ENCODE measurements around the gene KRT7.
A peak's percentile ranks its signal among the peaks of the same experiment; 100 is the strongest.

Gene KRT7

DNA sequence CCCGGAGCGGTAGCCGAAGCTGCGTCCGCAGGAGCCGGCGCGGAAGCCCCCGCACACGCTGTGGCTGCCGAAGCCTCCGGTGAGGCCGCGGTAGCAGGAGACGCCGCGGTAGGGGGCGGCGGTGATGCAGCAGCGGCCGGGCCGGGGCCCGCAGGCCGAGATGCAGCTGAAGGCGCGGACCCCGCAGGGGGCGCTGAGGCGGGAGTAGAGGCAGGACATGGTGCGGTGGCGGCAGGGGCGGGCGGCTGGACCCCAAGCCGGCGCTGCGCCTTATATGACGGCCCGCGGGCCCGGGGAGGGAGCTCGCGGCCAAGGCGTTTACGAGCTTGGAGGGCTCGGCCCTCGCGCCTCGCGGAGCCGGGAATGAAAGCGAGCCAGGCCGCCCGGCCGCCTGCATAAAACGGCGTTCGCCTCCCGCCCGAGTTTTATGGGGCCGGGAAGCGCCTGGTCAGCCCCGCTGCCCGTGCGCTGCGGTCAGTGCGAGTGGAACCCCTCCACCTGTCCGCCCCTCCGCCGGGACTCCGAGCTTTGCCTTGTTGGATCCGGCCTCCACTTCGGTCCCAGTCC, 25.4 kb downstream of the KRT7 start:
- DNase-seq: no peak

DNA sequence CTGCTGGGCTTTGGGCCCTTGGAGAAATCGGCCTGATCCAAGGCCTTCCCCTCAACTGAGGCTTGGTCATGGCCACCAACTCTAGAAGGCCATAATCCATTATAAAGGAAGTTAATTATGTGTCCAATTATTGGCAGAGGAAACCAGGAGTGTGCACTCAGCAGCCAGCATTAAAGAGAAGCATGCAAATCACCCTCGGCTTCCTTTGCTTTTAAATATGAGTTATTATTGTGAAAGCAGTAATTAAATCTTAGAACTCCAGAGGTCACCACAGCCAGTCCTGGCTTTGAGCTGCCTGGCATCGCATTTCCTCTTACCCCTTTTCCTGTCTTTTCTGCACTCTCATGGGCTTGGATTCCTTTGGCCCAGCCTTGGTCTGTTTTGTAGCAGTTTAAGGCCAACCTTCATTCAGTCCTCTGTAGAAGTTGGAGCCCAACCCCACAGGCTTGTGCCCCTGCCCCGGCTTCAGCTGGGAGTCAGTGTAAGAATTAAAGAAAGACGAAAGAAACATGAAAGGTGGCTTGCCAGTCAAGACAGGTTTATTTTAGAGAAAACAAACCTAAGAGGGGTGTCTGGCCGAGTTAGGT, 26.7 kb downstream of the KRT7 start:
- no peak for DNase-seq

DNA sequence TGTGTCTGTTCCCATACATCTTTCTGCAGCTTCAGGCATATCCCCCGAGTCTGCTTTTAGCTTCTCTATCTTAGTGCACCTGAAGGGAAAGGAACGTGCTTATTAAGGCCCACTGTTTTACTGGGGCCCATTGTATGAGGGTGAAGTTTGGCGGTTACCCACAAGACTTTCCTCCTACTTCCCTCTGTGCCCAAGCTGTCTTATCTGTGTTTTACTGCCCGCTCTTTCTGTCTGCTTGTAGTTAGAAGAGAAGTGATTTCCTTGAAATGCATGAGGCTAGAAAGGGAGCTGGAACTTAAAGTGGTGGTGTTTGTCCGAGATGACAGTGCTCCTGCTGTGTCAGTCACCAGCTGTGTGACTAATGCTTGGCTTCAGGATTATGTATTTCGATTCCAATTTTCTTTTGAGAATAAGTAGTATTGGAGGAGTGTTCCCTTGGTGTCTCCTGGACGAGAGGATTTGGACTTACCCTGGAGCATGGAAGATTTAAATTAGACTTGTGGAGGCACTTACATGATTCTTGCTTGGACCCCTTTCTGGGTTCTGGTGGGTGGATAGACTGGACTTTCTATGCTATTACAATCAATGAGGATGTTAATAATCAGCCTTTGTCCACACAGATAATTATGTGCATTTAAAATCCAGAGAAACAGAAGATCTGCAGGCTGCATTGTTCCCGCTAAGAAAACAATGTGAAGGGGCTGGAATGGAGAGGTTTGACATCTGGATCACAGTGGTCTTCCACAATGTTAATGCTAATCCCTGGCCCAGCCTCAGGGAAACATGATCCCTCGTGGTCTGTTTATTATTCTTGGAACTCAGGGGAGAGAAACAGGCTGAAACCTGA, 27.5 kb downstream of the KRT7 start:
- DNase-seq: no peak

DNA sequence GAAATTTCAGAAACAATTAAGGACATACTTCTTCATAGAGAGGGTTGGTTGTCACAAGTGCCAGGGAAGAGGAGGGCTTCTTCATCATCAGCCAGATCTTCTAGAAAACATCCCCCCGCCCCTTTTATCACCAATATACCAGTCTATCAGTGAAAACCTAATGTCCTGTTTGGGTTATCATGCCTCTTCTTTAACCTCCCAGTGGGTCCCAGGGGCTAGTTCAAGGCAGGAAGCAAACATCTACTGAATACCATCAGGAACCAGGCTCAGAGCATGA, 28.1 kb downstream of the KRT7 start:
- DNase-seq: no peak

DNA sequence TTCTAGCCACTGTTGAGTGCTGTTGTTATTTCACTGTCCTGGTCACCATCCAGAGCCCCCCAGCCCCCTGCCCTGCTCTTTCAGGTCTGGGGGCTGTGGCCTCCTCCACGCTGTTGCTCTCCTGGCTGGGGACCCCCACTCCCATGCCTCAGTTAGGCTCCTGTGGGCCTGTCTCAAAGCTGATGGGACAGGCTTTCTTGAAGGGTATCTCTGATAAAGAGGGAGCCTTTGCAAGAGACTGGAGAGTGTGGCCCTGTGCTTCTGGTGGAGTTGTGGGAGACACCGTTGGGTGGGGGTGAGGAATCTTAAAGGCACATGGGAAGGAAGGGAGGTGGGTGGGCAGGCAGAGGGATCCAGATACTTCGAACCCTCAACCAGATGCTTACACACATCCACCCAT, 29.2 kb downstream of the KRT7 start:
- DNase-seq: no peak

DNA sequence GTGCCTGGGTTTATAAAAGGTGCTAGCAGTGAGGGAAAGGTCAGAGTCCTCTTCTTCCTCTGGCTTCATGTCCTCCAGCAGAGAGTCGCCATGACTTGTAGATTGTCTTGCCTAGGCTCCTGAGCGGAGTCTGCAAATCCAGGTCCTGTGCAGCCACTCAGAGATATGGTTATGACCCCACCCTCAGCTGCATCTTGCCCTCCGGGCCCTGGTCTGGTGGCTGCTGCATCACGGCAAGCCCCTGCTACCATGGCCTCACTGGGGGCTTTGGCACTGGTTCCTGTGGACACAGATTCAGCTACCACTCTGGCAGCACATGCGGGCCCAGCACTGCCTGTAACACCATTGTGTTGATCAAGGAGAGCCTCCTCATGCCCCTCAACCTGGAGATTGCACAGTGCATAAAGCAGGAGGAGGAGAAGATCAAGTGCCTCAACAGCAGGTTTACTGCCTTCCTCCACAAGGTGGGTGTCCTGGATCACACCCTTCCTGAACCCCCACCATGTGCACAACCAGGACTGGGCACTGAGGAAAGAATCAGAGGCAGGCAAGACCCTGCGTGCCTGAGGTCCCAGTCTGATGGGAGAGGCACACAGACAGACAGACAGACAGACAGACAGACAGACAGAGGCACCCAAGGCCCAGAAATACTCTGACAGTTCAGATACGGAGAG, 30.9 kb downstream of the KRT7 start:
- DNase-seq: no peak

DNA sequence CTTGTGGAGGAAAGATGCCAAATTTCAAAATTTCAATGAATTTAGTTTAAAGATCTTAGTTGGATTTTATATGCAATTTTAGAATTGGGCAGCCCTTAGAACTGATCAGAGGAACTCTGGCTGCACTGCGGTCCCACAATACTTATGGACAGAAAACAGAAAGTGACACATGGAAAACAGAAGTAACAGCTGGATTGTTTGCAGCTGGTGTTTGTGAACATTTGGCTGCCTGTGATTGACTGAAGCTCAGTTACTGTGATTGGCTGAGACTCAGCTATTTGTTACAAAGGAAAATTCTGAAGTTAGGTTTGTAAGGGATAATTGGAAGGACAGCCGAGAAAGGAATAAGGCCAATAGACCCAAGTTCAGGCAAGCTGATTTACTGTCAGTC, 31.4 kb downstream of the KRT7 start:
- DNase-seq: no peak

DNA sequence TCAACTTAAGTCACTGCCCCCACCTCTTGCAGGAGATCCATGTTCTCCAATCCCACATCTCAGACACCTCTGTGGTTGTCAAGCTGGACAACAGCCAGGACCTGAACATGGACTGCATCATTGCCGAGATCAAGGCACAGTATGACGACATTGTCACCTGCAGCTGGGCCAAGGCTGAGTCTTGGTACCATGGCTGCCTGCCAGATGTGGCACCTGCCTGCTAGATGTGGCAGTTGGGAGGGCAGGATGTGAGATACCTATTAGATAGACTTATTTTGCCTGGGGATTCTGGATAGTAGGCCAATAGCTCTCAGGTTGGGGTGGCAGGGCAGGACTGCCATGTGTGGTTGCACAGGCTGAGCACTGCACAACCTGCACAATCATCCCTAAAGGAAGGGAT, 33.5 kb downstream of the KRT7 start:
- DNase-seq: no peak

DNA sequence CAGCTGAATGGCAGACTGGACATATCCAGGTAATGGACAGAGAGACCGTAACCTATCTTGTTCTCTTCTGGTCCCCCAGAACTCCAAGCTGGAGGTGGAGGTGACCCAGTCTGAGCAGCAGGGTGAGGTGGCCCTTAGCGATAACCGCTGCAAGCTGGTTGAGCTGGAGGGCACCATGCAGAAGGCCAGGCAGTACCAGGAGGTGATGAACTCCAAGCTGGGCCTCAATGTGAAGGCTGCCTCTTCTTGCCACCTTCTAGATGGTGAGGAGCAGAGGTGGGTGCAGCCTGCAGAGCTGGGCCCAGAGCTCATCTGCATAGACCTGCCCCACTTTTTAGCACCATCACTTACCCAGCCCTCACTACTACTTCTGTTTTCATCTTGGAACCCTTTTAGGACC, 34.2 kb downstream of the KRT7 start:
- DNase-seq: no peak

DNA sequence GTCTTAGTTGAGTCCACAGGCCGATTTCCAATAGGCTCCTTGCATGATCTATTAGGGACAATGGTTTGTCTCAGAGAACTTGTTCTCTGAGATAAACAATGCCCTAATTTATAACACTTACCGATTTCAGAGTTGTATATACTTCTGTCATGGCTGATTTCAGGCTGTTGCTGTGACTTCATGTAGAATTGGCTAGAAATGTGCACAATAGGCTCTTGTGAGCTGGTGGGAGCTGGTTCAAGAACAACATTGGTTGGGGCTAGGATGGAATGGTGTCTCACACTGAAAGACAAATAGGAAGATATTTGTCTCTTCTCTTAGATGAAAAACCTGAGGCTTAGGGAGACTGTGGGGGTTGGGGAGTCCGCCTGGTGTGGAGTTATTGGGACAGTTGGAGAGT, 34.7 kb downstream of the KRT7 start:
- no peak for DNase-seq

DNA sequence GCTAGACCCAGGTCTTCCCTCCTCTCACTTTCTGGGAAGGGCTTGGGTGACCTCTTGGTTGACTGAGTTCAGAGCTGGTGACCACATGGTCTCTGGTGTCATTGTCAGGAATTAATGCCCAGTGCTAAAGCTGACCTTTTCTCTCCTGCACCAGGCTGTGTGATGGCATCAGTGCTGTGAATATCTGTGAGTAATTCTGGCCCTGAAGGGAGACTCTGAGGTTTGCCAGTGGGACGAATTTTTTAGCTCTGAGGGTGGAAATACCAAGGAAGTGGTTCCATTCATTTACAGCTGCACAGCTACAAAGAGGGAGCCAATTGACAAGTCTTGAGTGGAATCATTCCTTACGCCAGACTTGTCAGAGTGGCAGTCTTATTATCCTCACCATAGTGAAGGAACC, 35.2 kb downstream of the KRT7 start:
- DNase-seq: no peak

DNA sequence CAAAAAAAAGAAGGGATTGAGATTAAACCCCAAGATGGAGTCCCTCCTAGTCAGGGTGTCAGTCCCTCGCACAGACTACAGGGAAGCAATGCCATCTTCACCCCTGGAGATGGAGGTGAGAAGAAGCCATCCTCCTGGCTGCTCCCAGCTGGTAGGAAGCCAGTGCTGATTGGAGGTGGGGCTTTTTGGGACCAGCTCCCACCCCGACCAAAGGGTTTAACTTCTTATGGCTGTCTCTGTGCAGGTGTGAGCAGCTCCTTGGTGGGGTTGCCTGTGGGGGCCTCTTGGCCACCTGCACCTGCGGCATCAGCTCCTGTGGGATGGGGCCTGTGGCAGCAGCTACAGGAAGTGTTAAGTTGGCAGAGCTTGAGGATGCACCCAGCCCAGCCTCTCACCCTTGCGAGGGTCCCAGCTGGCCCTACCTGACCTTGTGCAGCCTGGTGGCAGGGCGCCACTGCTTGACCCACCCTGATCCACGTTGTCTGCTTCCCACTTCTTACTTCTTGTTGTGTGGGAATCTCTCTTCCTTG, 37.6 kb downstream of the KRT7 start:
- DNase-seq: no peak

DNA sequence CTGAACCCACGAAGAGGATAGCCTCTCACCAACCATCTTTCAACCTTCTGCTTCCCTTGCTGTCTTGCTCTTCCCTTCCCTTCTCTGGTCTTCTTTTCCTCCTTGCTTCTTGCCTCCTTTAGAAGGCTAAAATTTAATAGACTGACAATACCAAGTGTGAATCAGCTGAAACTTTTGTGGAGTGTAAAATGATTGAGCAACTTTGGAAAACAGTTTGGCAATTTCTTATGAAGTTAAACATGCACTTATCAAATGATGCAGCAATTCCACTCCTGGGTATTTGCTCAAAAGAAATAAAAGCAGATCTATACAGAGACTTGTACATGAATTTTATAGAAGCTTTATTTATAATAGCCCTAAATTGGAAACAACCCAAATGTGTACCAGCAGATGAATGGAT, 38.1 kb downstream of the KRT7 start:
- no peak for DNase-seq

DNA sequence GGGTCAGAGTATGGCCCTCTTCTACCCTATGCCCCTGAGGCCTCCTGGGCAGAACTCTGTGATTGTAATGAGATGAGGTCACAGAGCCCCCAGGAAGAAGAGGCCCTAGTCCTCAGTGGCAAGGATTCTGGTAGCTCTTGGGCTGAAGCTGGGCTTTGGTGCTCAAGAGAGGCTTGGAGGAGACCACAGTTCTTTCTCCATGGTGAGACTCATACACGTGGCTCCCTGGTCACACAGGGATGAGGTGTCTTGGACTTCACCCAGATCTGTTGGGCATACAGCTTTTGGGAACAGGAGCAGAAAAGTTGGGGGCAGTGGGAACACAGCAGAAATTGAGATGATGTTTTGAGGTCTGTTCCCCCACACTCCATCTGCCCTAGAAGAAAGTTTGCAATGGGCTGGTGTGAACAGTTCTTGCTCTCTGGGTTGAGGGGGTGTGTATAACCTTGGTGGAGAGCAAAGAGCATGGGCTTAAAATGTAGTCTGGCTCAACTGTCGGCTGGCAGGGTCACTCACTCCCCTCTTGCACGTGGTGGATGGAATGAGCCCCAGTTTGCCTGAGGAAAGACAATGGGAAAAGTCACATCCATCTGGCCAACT, 41.6 kb downstream of the KRT7 start, which contains the start of gene KRT86:
TSS of gene KRT86 (plus strand) at position 125 of the 600 bp plus-strand sequence. CDS start 27,272 bp downstream, outside the sequence.
- no peak for DNase-seq

DNA sequence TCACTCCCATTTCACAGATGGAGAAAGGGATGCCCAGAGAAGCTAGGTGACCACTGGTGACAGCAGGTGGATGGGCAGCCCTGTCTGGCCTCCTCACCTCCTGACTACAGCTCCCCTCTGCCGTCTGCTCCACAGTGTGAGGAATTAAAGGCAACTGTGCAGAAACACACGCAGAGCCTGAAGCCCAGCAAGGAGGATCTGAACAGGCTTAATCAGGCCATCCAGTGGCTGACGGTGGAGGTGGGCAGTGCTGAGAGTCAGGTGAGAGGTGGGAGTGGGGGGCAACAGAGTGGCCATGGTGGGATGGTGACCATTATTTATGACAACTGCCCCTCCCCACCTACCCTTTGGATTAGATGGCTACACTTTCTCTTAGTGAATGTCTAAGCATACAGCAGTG, 42.6 kb downstream of the KRT7 start:
- DNase-seq: no peak

DNA sequence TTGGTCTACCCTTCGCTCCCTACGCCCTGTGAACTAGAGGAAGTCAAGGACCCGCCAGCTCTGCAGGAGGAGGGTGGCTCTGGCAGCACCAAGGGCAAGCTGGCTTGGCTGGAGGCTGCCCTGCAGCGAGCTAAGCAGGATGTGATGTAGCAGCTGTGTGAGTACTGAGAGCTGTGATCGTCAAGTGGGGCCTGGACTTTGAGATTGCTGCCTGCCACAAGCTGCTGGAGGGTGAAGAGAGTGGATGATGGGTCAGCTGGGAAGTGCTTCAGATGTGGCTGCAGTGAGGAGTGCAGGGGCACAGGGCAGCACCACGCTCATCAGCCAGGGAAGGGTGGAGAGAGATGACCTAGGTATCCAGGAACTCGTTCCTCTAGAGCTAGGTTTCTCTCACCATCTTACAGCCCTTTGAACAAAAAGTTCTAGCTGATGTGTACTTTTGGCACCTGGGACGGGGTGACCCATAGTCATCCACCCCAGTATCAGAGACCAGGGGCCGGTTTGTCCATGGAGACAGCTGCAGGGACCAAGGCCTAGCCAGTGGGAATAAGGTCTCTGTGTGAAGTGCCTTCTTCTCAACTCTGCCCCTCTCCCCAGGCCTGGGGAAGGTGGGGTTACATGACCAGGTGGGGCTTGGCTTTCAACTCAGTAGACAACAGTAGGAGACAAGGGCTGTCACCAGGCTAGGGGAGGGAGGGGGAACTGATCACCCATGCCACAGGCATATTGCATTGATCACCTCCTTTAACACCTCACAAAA, 44.6 kb downstream of the KRT7 start:
- DNase-seq: no peak

DNA sequence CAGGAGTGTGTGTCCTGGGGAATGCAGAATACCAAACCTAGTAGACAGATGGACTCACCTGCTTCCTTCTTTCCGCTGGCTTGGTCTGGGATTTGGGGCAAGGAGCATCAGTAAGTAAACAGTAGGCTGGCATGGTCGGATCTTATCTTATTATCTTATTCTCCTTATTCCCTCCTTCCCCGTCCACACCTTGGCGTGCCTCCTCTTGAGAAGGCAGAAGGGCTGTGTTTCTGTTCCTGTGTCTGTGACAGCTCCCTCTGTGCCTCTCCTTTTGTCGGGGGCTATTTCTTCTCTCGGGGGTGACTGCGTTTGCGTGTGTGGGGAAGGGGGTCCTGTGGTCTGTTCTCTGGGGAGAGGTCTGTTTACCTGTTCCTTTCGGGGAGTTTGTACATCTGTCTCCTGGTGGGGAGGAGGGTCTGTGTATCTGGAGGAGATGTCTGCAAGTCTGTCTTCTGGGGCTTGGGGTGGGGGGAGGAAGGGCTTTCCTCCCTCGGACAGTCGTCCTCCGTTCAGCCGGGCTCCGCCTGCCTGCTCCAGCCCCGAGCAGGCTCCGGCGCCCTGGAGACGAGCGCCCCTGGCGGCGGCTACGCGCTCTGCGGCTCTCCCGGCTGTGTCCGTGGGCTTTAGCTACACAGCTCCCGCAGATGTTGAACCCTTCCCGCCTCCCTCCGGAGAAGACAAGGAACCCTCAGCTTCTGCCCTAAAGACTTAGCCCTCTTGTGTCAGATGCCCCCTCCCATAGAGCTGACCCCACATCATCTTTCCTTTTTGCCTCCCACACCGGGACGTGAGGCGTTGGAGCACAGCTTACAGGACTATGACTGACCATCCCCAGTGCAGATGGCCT, 45.8 kb downstream of the KRT7 start:
- peak; percentile 9 to 70 for DNase-seq

DNA sequence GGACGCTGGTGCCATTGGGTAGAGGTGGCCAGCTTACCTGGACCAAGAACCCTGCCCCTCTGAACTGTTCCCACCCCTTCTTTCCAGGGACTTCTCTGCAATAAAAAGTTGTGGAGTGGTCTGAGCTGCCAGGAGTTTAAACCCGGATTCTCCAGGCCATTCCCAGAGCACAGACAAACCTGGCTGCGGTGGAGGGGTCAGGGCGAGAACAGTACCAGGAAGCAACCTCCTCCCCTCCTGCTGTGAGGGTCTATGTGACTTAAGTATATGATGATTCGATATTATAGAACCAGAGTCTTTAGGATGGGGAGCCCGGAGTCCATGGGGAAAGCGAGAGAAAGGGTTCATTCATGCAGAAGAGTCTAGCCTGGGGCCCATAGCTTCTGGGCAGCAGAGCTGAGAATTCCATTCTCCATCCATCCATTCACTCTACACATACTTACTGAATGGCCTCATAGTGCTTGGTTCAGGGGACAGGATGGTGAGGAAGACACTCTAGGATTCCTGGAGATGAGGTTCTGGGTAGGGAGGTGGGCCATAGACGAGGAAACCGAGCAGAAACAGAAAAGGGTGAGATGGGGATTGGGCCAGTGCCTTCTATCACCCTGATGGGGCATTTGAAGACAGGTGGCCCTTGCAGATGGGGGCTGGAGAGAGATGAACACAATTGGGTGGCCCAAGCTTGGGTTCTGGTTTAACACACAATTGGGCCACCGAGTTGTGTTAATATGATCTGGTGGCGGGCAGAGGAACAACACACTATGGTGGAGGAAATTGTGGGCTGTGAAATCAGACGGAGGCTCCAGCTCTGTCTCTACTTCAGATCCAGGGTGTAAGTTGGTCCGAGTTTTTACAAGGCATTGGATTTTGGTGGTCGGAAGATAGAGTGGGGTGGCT, 46.6 kb downstream of the KRT7 start:
- no peak for DNase-seq

DNA sequence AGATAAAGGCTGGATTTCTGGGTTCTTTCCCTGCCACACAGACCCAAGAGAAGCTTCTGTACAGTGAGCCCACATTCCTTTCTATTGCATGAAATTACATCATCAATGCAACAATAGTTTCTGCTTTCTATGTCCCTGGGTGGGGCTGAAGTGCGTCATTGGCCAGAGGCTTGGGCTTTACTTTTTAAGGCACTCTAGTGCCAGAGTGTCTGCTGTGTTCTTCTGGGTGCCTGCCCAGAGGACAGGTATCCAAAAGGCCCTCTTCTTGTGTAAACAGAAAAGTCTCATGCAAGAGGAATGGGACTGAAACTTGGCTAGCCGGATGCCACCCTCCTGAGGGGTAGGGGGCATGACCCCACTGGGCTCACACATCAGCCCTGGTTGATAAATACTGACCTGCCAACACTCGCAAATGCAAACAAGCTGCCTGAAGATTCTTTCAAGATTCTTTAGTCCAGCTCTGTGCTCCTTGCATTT, 47.3 kb downstream of the KRT7 start:
- DNase-seq: no peak
